Stimulated activated CD4-positive, alpha-beta T cell treated with anti-CD3 and anti-CD28 coated beads, Interleukin-12 subunit alpha, Interleukin-12 subunit beta, amount 100 ng/mL, for 24 hours (primary cell): ENCODE measurements around the gene NPC1L1.

Source experiments
- DNase-seq, 2 experiments: peaks; one replicate each; pipeline ENCODE4 v3.0.0-alpha.2; 2020; ENCODE audit warnings: low read depth in 2 of 2

The NPC1L1 gene

GRCh38 chr7:44472843-44473242 lies 68.3 kb downstream of the NPC1L1 start:
- DNase-seq, result no peak

- no peak for DNase-seq
Measured at GRCh38 chr7:44471850-44472249, 69.3 kb downstream of the NPC1L1 start.

GRCh38 chr7:44471436-44471835 lies 69.7 kb downstream of the NPC1L1 start:
- no peak for DNase-seq

- no peak for DNase-seq
Measured at GRCh38 chr7:44470628-44471245, 70.4 kb downstream of the NPC1L1 start.

- DNase-seq, result no peak
Measured at GRCh38 chr7:44470135-44470479, 71.0 kb downstream of the NPC1L1 start.

GRCh38 chr7:44469461-44470134 lies 71.5 kb downstream of the NPC1L1 start:
- no peak for DNase-seq

- no peak for DNase-seq
Measured at GRCh38 chr7:44467217-44467548, 73.9 kb downstream of the NPC1L1 start.

- DNase-seq, result no peak
Measured at GRCh38 chr7:44466300-44467216, 74.6 kb downstream of the NPC1L1 start.

GRCh38 chr7:44465490-44465889 lies 75.6 kb downstream of the NPC1L1 start:
- no peak for DNase-seq

GRCh38 chr7:44463169-44463808 lies 77.8 kb downstream of the NPC1L1 start:
- DNase-seq, result no peak
